ENCODE results near the gene BCL2A1.
"Not testable (repeated sequence)": the region's sequence is repeated elsewhere in the genome, so short reads cannot be mapped to it uniquely, and the experiment has no call there.

BCL2A1 gene

DNA sequence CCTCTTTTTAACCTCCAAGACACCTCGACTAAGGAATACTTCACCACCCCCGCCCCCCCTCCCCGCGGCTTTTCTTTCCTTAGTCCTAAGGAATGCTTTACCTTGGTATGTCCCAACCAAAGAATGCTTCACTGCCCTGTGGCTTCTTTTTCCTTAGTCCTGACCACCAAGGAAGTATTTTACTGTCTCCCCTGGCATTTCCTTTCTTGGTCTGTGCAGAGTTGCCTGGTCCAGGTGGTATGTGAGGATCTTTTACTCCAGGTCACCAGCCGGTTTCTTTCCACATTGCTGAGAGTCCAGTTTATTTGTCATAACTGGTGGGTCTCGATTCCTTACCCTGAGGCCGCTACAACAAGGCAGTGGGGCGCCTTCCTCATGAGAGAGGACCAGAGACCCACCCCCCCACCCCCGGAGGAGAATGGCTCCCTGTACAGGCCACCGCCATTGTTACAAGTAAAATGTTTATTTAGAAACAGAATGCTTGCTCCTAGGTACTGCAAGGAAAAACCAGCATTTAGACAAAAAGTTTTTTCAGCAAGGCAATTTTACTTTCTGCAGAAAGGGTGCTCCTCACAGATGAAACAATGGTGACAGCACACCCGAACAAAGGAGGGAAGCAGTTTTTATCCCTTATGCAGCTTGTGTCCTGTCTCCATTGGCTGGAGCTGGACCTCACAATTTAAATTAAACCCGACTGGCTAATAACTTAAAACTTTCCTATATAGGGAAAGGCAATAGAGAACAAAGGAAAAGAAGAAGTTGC is 51.1 kb downstream of the BCL2A1 start:
- DNase-seq = no peak

DNA sequence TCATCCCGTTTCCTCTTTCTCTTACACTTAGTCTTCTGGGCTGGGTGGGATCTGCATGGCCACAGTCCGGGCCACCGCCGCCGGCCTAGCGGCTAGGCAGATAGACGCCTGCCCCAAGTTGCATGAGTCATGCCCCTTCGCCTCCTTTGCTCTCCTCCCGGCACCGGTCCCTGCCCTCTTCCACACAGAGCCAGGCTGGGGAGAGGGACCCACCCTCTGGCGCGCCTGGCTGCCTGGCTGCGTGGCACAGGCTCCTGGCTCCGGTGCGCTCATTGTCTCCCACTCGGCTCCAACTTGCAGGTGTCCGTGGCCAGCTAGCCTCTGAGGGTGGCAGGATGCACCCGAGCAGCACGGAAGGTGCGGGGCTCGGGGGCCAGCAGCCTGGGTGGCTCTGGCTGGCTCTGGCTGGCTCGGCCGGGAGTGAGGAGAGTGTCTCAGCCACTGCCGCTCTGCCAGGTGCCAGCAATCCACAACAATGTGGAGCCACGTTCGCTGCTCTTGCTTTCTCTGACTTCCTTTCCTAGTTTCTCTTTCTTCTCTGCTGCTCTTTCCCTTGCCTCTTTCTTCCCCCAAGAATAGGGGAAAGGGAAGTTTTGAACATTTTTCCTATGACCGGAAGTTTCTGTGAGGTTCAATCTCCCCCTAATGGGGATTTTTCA is 51.8 kb downstream of the BCL2A1 start:
- DNase-seq = no peak

DNA sequence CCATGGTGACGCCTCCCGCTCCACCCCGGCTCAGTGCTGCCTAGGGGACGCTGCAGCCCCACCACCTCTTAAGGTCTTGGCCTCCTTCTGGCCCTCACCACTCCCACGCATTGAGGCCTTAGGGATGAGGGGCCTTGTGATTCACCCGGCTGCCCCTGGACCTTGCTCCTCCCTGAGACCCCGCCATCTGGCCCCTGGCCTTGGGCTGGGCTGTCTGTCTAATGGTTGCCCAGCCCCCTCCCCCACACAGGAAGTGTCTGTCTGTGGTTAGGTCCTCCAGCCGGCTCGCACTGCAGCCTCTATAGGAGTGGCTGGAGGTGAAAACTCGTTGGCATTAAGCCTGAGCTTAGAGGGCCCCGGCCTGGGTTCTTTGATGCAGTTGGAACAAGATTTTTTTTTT is 52.7 kb downstream of the BCL2A1 start:
- no peak for DNase-seq

DNA sequence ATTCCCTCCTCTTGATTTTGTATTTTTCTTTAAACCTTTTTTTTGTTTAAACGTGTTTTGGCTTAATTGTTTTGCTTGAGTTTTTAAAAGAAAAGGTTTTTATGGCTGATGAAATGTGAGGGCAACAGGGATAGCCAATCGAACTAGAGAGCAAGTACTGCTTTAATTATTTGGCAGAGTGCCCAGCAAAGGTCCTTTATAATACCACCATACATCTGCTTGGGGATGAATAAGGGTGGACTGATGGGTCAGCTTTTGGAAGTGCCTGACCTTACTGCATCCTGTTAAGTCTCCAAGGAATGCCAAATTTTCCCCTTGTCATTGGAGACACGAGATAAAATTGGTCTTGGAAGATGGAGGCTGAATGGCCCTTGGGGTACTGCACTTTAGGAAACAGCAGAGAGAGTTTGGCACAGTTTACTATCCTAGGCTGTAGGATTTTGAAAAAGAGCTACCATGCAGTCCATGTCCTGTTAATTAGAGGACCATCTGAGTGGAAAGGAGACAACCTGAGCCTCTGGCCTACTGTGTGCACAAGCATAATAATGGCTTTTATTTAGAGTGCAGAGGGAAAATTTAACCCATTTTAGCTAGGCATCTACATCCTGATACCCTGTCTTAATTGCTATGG is 54.4 kb downstream of the BCL2A1 start:
- DNase-seq = no peak

DNA sequence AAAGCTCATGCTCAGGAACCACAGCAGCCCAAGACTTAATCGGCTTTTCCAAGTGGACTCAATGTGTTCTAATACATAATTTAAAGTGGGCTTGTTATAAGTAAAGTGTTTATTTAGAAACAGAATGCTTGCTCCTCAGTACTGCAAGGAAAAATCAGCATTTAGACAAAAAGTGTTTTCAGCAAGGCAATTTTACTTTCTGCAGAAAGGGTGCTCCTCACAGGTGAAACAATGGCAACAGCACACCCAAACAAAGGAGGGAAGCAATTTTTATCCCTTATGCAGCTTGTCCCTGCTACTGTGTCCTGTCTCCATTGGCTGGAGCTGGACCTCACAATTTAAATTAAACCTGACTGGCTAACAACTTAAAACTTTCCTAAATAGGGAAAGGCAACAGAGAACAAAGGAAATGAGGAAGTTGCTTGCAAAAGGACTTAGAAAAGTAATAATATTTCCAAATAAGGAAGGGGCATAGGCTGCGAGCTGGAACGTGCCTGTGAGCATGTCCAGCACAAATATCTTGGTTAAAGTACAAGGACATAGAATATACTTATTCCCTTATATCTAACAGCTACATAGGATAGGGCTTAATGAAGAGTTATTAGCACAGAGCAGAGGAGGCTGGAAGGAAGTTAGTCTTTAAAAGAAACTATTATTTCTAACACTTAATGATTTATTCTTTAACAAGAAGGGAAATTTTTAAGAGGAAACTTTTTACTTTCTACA is 55.1 kb downstream of the BCL2A1 start:
- DNase-seq = not testable (repeated sequence)

DNA sequence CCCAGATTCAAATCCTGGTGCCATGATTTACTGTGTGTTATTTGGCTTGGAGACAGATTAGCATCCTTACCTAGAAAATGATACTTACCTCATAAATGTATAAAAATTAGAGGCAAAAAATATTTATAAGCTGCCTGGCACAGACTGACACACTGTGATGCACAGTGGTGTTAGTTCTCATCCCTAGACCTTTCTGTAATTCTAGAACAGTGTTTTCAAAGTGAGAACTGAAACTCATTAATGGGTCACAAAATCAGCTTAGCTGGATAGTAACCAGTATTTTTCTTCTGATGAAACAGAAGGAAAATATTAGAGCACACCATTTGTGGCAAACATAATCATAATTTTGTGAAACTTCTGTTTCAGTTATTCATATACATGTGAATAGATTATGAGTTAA is 56.3 kb downstream of the BCL2A1 start:
- DNase-seq = no peak

All from RPMI8226 (cell line).